Measurements from ENCODE around the gene EPHB6.

Gene EPHB6

DNA sequence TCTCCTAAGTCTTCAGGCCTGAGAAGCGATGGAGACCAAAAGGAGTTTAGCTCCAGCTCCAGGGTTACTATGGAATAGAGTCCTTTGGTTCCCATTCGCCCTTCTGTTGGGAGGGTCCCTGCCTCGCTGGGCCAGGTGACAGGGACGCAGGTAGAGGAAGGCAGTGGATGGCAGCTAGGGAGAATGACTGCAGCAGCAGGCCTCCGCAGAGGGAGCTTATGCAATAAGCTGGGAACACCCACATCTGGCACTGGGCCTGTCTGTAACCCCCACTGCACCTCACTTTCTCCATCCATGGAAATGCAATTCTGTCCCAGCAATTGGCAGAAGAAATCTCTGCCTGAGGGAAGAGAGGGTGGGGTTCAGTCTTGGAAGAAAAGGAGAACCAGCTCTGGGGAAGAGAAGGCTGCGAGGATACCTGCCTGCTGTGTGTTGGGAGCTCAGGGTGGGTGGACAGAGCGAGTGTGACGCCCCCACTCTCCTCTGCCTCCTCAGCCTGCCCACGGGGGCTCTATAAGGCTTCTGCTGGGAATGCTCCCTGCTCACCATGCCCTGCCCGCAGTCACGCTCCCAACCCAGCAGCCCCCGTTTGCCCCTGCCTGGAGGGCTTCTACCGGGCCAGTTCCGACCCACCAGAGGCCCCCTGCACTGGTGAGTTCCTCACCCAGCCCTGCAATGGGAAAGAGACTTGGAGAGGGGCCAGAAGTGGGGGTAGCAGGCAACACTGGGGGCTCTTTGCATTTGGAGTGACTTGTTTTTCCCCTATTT, 10.3 kb downstream of the EPHB6 start:
- no peak for DNase-seq

DNA sequence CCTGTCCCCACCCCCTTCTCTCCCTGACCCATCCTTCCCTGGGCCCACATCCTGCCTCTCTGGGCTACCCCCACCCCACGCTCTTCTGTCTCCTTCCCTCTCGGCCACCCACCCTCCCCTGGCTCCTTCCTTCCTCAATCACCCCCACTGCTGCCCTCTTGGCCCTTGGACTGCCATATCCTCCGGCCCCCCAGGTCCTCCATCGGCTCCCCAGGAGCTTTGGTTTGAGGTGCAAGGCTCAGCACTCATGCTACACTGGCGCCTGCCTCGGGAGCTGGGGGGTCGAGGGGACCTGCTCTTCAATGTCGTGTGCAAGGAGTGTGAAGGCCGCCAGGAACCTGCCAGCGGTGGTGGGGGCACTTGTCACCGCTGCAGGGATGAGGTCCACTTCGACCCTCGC, 10.9 kb downstream of the EPHB6 start:
- no peak for DNase-seq

DNA sequence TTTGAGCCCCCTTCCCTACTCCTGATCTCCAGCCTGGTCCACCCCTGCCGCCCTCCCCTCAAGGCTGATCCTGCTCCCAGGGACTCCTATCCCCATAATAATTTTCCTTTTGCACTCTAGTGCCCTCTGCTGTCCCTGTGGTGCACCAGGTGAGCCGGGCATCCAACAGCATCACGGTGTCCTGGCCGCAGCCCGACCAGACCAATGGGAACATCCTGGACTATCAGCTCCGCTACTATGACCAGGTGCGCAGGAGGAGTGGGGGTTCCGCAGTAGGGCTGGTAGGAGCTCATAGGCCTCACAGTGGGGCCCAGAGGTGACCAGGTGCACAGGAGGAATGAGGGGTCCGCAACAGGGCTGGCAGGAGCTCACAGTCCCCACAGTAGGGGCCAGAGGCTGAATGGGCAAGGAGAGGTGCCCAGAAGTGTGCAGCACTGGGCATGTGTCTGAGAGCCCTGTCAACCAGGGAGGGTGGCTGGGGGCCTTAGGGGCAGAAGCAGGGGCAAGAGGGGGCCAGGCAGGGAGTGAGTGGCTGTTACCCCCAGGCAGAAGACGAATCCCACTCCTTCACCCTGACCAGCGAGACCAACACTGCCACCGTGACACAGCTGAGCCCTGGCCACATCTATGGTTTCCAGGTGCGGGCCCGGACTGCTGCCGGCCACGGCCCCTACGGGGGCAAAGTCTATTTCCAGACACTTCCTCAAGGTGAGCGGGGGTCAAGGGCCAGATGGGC, 11.7 kb downstream of the EPHB6 start:
- peak; percentile 37 for DNase-seq

DNA sequence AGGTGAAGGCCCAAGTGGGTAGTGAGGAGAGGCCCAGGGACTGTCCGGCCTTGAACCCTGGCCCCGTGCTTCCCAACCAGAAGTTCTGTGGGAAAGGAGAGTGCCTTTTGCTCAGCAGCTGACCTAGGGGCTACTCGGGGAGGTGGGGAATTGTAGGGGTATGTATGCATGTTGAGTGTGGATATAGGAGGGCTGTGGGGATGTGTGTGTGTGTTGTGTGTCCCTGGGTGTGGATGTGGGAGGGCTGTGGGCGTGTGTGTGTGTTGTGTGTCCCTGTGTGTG, 12.2 kb downstream of the EPHB6 start:
- no peak for DNase-seq

DNA sequence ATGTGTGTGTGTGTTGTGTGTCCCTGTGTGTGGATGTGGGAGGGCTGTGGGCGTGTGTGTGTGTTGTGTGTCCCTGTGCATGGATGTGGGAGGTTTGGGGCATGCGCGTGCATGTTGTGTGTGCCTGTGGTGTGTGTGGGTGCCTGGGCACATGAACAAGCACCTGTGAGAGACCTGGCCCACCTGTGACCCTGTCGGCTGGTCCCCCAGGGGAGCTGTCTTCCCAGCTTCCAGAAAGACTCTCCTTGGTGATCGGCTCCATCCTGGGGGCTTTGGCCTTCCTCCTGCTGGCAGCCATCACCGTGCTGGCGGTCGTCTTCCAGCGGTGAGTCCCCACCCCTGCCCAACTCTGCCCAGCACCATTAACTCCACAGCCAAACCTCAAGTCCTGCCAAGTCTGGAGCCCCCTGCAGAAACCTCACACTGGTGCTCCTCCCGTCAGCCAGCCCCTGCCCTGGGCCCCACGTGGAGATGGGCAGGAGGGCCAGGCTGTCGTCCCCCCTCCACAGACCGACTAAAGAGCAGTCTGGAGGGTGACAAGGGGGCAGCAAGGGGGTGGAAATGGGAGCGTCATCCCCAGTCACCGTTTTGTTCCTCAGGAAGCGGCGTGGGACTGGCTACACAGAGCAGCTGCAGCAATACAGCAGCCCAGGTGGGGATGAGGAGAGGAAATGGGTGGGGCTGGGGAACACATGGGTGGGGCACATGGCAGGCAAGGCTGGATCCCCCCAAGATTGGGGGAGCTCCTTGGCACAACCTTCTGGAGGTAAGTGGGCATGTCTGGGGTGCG, 12.7 kb downstream of the EPHB6 start:
- no peak for DNase-seq

DNA sequence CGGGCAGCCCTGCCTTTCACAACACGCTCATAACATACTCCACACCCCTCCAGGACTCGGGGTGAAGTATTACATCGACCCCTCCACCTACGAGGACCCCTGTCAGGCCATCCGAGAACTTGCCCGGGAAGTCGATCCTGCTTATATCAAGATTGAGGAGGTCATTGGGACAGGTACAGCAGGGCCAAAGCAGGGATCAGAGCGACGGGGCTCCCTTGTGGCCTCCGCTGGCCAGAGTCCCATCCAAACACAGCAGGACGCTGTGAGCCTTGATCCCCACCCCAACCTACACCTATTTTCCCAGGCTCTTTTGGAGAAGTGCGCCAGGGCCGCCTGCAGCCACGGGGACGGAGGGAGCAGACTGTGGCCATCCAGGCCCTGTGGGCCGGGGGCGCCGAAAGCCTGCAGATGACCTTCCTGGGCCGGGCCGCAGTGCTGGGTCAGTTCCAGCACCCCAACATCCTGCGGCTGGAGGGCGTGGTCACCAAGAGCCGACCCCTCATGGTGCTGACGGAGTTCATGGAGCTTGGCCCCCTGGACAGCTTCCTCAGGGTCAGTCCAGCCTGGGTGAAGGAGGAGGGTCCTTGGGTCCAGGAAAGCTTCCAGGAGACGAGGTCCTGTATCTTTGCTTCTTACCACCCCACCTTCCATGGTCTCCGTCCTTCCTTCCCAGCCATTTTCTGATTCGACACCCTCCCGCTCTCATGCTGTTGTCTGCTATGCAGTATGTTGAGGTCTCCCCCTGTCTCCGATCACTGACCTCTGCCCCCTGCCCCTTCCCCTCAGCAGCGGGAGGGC, 13.5 kb downstream of the EPHB6 start:
- DNase-seq, result no peak

DNA sequence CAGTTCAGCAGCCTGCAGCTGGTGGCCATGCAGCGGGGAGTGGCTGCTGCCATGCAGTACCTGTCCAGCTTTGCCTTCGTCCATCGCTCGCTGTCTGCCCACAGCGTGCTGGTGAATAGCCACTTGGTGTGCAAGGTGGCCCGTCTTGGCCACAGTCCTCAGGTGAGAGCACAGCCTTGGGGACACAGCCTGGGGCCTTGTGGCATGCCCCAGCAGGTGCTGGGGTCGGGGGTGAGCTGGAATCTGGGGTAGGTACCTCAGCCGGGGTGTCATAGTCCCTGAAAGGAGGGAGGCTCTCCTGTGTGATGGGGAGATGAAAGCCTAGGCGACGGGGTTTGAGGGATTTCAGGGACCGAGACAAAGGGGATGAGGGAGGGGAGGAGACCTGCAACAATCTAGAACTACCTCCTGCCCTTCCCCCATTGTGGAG, 14.1 kb downstream of the EPHB6 start:
- DNase-seq, result no peak

DNA sequence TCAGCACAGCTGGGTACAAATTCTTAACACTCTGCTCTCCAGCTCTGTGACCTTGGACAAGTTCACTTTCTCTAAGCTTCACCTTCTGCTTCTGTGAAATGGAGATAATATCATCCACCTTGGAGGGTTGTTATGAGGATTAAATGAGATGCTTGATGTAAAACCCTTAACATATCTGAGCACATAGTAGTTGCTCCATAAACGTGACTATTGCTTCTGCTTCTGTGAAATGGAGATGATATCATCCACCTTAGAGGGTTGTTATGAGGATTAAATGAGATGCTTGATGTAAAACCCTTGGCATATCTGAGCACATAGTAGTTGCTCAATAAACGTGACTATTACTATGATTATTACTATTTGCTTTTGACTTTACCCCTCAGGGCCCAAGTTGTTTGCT, 14.6 kb downstream of the EPHB6 start:
- DNase-seq, result no peak

DNA sequence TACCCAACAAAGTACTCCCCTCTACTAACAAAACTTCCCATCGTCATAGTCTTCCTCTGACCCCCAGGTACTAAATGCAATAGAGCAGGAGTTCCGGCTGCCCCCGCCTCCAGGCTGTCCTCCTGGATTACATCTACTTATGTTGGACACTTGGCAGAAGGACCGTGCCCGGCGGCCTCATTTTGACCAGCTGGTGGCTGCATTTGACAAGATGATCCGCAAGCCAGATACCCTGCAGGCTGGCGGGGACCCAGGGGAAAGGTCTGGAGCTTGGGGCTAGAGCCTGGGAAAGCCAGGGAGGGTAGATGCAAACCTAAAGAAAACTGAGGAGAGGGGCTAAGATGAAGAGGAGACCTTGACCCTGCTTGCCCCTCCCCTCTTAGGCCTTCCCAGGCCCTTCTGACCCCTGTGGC, 15.3 kb downstream of the EPHB6 start:
- DNase-seq, result no peak

DNA sequence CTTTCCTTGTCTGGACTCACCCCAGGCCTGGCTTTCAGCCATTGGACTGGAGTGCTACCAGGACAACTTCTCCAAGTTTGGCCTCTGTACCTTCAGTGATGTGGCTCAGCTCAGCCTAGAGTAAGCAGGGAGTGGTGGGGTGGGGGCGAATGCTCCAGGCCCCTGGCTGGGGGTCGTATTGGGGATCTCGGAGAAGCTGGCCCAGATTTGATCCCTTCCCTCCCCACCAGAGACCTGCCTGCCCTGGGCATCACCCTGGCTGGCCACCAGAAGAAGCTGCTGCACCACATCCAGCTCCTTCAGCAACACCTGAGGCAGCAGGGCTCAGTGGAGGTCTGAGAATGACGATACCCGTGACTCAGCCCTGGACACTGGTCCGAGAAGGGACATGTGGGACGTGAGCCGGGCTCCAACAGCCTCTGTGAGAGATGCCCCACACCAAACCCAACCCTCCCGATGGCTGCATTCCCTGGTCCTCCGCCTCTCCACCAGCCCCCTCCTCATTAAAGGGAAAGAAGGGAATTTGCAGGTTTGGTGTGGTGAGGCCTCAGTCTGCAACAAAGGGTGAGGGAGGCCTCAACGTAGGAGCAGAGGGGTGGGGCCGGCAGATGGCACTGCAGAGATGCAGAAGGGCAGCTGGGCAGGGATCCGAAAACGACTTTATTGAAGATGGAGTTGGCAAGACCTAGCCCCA, 15.8 kb downstream of the EPHB6 start:
- no peak for DNase-seq

DNA sequence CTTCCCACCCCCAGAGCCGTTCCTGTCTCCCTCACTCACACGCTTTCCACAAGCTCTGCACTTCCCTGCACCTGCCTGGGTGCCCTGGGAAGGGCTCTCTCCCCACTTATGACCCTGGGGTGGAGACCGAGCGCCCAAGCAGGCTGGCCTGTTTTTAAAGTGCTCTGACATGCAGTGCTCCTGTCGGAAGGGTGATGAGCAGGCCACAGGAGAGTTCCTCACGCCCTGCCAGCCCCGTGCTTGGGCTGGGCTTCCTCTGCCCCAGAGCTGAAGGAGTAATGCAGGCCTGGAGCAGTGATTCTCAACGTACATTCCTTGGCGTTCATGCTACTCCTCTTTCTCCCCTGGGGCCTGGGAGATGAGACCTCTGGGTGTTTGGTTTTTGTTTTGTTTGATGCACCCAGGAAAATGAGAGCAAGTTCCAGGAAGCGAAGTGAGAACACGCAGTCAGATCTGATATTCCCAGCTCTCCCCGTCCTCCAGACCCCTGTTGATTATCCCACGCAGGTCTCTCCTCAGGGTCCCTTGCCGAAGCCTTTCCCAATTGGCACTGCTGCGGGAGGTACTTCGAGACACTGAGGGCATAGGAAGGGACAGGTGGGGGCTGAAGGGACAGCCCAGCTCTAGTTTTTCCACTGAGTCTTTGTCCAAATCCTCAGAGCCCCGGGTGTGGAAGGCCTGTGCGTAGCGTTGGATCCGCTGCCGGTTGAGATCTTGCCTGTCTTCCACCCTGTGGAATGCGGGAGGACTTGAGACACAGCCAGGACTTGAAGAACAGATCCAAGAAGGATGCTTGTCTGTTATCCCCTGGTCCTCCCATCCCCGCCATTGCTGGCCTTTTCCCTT, 16.6 kb downstream of the EPHB6 start:
- DNase-seq, result no peak

DNA sequence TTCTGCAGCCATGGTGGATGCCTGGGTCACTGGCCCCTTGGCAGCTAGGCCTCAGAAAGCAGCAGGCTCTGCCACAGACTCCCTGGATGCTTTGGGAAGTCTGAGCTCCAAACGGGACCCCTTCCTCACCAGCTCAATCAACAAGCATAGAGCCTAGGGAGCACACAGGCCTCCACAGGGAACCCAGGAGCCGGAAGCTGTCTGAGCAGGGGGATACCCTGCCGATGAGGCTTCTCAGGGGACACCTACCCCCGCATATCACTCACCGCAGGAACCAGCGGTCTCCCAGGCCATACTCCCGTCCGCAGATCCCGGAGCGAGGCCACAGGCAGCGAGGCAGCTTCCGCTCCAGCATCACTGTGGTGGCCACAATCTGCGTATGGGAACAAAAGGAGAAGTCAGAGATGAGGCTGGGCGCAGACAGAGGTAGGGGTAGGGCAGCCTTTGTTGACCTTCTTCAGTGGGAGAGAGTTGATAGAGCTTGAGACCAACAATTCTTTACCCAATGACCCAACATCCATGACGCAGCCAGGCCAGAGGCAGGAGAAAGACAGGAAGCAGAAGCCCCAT, 17.3 kb downstream of the EPHB6 start:
- no peak for DNase-seq

DNA sequence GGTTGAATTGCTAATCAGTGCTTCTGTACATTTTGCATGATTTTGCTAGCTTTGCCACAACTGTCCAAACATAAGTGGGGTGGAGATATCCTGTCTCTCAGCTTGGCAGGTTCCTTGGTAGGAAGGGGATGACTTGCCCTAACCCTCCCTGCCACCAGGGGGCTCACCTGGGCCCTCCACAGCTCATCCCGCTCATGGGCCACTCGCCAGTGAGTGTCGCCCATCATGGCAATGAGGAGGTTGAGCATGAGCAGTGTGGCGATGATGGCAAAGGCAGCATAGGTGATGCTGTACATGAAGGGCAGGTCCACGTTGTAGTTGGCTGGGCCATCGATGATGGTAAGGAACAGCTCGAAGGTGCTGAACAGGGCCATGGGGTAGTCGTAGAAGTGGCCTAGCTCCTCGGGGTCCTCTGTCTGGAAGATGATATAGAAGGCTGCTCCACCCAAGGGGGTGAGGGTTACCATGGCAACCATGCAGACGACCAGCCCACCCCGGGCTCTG, 18.5 kb downstream of the EPHB6 start:
- peak; percentile 28 for DNase-seq

DNA sequence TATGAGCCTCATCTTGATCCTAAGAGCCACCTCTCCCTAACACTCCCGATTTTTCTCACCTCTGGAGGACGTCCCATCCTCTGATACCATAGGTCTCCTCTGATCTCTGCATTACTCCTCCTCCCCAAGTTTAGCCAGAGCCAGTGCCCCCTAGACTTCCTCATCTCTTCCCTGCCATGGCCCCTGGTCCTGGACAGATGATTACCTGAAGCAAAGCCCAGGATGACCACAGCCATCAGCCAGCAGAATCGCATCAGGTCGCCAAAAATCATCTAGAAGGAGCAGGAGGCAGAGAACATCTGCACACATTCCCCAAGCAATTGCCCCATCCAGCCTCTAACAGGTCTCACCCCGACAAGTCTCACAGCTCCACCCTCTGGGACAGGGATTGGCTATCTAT, 19.0 kb downstream of the EPHB6 start:
- DNase-seq, result no peak

DNA sequence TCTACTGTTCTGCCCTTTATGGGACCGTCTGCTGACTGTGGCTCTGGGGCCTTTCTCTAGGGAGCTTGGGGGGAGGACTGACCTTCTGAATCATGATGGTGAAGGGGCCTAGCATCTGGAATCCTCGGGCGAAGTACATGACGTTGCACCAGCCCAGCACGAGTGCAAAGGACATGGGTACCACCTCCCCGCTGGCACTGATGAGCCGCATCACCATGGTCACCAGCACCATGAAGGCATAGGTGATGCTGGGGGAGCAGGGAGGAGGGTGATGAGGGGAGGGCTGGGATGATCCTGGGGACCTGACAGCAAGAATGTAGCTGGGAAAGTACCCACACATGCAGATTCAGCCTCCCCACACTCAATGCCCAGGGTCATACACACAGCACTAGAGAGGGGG, 19.5 kb downstream of the EPHB6 start:
- no peak for DNase-seq

DNA sequence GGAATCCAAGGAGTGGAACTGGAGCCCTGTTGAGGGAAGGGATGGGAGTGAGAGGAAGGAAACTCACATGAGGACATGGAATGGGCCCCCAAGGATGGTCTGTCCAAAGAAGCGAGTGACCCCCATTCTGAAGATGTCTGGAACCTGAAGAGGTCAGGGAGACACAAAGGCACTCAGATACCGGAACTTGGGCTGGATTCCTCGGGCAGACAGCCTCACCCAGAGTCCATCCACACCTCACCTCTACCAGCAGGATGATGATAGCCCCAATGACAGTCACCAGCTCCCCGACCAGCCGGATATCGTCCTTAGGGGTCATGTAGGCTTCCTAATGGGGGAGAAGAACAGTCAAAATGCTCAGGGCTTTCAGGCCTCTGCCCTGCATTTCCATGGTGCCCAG, 20.0 kb downstream of the EPHB6 start:
- no peak for DNase-seq

DNA sequence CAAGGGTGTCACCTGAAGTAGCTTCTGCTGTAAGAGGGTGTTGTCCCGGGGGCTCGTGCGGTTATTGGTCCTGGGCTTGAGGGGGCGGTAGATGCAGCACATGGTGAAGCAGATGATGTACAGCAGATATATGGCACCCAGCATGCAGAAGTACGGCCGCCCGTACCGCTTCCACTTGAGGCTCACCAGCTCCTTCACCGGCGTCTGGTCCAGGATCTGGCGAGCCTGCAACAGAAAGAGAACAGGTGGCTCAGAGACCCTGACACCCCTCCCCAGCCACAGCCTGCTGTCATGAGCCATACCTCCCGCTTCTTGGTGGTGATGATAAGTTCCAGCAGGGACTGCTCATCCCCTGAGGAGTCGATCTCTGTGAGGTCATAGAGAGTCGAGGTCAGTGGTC, 20.6 kb downstream of the EPHB6 start:
- DNase-seq, result no peak

DNA sequence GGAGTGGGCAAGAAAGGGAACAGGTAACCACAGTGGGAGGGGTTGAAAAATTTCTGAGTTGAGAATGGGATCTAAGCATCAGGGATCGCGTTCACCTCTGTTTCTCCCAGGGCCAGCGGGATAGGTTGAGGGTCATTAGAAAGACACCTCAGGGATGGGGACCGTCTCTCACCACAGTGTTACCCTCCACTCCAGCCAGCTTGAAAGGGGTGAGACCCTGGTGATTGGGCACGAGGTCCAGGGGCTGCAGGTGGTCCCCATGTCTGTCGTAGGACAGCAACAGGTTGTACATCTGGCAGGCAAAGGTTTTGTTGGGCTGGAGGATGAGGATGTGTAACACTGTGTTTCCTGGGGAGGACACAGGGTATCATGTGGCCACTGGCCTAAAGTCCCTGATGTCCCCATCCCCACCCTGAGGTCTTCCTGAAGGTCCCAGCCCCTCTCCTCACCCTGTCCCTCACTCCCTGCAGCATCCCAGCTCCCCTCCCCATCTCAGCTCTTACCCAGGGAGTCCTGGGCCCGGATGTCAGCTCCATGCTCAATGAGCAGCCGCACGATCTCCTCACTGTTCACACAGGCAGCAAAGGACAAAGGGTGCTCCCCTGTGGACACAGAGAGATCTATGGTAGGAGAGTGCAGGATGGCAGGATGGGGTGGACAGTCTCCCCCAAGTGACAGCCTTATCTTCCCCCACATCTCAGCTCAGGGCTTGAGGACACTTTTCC, 21.5 kb downstream of the EPHB6 start:
- DNase-seq, result no peak

DNA sequence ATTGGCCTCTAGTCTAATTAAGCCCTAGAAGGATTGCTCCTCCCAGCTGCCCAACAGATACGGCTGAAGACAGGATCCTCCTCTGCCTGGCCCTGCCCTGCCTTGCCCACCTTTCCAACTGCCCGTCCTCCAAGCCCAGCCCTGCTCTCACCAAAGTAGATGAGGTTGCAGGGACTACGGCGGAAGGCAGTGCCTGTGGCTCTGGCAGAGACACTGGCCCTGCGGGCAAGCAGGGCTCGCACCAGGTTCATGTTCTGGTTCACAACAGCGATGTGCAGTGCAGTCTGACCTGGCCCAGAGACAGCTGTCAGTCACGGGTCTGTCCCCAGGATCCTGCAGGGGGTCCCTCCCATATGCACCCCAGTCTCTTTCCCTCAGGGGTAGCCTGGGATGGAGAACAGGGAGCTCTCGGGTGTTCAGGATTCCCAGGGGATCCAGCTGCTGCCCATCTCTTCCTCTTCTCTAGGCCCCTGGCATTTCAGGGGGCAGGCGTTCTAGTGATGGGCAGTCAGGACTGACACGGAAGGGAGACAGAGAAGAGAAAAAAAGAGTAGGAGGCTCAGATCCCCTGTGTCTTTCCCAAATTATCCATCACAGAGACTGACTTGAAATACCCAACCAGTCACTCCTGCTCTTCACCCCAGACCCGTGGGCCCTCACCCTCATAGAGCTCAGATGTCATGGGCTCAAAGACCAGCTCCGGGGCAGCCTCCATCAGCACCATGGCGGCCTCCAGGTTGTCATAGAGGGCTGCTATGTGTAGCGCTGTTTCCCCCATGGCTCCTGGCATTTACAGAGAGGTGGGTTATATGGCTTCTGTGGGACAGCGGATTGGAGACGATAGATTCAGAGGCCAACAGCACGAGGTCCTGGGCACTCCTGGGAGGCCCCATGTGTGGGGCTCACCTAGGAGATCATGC, 22.4 kb downstream of the EPHB6 start:
- no peak for DNase-seq
